Brain pericyte (primary cell): ENCODE measurements around the gene HEY2.
"Not testable (repeated sequence)": the region's sequence is repeated elsewhere in the genome, so short reads cannot be mapped to it uniquely, and the experiment has no call there.

Experiments
- DNase-seq: peaks from one replicate; pipeline ENCODE4 v3.0.0-alpha.2; 2012; ENCODE audit warnings: low read depth, low spot score

The HEY2 gene

DNA sequence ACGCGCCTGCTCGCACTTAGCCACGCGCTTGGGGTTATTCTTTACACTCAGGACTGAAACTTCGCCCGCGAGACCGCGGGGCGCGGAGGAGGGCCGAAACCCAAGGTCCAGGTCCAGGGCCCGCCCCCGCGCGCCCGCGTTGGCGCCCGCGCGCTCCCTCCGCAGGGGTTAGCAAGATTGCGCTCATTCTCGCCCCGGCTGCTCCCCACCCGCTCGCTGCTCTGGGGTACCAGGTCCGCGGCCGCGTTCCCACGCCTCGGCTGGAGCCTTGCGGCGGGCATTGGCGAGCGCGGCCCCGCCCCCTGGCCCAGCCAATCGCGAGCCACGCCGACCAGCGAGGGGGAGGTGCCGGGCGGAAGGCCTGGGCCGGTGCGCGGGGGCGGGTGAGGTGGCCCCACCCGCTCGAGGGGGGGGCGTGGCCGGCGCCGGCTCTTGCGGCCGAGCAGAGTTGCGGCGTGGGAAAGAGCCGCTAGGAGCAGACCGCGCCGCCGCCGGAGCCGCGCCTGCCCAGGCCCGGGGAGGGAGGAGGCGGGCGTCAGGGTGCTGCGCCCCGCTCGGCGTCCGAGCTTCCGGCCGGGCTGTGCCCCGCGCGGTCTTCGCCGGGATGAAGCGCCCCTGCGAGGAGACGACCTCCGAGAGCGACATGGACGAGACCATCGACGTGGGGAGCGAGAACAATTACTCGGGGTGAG is at the start of gene HEY2:
Gene HEY2 (plus strand): TSS at position 460 of the 692 bp plus-strand sequence. CDS start 145 bp downstream, at position 605.
- peak; percentile 78 for DNase-seq

DNA sequence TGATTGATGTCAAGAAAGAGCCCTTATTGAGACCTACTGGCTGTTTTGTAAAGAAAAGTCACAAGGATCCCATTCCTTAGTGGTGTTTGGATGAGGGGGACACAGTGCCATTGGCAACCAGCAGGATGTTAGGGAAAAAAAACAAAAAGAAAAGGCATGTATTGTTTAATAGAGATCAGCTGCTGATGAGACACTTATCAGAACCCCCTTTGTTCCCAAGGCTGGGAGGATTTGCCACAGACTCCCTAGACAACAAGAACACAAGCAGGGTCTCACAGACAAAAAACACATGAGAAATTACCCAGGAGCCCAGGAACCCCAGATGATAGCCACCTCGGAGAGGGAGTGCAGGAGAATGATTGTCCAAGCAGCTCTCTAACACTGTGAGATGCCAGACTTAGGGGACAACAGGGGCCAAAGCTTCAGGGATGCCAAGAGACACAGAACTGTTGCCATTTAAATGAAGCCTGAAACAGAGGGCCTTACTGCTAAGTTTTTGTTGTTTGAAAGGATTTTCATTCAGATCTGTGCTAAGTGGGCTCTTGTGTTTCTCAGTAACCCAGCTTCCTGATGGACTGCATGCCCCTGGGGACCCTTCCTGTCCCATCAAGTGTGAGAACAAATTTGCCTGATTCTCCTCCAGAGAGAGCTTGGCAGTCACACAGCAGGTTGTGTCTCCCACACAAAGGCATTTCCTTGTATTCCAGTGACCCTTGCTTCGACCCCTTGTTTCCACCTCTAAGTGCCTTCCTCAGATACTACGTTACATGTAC is 48.7 kb upstream of the HEY2 start:
- no peak for DNase-seq

DNA sequence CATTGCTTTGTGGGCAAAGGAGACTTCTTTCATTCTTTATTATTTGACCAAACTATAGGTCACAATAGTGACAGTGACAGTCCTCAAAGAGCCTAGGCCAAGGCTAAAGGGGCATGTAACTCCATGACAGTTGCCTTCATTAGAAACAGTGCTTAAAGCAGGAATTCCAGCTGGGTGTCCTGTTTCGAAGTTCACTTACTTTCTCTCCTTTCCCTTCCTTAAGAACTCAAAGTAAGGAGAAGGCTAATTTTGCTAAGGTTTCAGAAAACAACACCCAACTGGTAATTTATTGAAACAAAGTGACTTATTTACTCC is 48.1 kb upstream of the HEY2 start:
- no peak for DNase-seq

DNA sequence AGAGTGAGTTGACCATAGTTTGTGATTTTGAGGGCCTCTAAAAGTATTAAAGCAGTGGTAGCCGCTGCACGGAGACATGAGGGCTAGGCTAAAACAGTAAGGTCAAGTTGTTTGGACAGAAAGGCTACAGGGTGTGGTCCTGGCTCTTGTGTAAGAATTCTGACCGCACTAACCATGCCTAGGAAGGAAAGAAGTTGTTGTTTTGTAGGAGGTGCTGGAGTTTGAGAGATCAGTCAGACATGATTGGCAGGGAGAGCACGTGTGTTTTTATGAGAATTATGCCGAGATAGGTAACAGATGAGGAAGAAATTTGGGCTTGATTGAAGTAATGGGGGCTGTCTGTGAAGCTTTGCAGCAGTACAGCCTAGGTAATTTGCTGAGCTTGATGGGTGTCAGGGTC is 45.5 kb upstream of the HEY2 start:
- not testable (repeated sequence) for DNase-seq

DNA sequence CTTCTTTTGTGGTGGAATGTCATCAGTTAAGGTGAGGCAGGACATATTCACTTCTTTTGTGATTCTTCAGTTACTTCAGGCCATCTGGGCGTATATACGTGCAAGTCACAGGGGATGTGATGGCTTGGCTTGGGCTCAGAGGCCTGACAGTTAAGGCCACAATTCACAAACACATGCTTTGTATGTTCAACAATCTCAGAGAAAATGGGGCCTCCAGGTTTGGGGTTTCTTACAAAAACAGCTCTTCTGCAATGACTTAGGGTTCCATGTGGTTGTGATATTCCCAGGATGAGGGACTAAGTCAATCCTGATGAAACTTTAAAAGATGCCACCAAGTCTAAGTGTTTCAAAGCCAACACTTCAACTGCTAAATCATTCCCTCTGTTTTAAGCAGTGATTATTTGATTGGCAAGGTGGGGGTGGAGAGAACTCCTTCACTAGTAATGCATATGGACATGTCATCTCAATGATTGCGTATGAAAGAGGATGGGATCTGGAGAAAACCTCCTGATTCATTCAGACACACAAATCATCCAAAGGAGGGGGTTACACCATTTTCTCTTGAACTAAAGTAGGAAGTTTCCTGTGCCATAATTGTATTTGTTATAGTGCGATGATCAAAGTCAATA is 41.7 kb upstream of the HEY2 start:
- DNase-seq: no peak

DNA sequence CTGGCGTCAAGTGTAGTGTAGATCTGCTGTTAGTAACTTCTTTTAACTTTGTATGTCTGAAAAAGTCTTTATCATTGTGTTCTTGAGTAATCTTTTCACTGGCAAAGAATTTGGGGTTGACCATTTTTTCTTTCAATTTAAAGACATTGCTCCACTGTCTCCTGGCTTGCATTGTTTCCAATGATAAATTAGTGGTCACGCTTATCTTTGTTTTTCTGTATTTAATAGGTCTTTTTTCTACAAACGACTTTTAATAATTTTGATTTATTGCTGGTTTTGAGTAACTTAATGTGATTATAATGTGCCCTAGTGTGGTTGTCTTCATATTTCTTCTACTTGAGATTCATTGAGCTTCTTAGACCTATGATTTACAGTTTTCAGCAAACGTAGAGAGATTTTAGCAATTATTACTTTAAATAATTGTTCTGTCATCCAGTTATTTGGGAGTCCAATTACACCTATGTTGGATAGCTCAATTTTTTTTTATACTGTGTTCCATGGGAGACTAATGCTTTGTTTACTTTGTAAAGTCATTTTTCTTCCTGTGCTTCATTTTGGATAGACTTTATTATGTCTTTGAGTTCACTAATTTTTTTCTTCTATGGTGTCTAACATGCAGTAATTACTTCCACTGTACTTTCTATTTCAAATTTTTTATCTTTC is 38.3 kb upstream of the HEY2 start:
- no peak for DNase-seq

DNA sequence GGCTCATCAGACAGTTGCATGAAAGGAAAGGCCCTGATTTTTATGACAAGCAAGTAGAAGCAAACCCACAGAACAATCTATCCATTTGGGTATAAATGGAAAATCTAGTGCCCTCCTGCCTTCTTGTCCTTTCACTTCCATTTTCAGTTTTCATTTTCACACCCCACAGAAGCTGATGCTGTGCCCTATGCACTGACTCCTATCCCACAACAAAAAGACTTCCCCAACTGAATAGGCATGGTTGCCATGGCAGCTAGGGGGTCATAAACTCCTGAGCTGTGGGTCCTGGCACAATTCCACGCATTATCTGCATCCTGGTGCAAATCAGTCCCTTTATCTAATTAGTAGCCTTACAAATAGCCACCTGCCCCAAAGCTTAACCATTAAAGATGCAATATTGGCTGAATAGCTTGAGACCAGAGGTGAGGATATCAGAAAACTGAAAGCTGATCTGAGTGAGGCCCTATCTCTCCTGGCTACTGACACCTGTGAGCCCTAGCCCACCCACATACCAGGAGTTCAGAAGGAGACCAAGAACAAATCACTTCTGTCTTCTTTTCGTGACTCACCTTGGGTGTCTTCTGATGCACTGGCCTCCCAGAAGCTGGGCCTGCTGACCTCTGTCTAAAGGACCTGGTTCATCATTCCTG is 34.9 kb upstream of the HEY2 start:
- DNase-seq: no peak

DNA sequence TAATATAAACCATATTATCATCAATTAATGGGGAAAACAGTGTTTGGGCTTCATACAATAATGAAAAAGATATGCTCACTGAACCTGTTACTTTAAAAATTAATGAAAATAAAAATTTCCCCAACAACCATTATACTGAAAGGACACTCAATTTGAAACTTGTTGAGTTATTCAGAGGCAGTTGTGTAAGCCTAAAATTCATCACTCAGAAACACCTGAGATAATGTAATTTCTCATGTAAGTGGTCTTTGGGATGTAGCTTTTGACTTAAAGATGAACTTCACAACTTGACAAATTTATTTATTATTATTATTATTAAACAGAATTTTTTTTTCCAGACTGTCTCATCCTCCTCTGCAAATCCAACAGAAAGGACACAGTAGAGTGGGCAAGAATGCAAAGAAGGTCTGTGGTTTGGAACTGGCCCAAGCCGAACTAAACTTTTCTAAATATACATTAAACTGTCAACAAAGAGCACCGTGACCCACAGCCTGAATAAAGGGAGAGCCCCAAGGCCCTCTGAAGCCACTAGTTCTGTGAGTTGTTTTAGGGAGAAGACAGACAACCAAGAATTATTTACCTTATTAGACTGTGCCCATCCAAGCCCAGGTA is 32.2 kb upstream of the HEY2 start:
- no peak for DNase-seq

DNA sequence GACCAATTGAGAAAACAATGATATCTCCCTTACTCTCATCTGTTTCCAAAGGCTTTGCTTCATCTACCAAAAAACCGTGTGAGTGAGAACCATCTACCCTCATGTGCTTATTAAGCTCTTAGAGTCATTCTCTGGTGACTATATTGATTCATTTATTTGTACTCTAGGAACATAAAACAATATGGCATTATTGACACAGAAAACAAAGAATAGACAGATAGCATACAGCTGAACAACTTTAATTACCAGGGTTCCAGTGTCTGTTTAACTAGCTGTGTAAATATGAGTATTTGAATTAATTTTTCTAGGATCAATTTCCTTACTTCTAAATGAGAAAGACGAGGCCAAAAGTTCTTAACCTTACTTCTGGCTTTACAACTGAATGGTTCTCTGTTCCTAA is 31.3 kb upstream of the HEY2 start:
- DNase-seq: no peak

DNA sequence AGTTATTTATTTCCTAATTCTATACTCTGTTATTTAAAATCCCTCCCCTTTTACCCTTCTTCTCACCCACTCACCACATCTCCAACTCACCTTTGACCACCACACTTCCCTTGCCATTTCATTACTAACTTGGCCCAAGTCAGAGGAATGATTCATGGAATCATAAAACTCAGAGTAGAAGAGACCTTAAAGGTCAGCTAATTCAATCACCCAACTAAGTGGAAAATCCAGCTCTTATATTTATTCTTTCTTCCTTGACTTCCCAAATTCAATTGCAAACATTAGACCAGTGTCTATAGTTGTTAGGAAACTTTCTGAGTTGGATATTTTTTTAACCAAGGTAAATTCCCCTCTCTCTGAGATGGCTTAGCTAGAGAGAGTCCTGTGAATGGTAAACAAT is 26.5 kb upstream of the HEY2 start:
- no peak for DNase-seq

DNA sequence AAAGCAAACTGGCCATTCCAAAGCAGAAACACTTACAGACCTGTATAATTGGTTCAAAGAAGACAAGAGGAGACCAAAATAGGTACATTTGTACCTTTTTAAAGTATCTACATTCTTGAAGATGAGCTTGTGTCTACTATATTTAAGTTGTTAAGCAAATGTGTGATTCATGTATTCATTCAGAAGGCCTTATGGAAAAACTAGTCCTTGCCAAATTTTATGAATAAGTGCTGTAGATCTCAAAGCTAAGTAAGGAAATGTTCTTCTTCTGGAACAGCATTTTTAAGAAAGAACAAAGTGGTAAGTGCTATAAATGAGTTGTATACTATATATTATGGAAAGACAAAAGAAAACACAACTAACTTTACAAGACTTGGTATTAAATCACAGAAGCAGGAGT is 22.2 kb upstream of the HEY2 start:
- DNase-seq: no peak

DNA sequence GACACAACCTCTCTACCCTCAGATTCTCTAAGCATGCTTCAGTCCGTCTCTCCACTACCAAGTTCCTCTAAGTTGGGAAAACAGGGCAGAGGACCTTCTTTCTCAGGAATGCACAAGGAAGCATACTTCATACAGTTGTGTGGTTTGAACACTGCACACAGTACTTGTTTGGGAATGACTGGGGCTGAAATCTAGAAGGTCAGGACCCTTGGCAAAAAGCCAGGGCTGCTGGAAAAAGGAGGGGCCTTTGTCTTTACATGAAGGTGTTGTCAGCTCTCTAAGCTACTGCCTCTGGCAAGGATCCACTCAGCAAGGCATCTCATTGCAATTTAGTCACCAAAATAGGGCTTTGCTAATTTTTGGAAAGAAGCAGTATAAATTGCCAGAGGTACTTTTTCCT is 20.7 kb upstream of the HEY2 start:
- DNase-seq: no peak

DNA sequence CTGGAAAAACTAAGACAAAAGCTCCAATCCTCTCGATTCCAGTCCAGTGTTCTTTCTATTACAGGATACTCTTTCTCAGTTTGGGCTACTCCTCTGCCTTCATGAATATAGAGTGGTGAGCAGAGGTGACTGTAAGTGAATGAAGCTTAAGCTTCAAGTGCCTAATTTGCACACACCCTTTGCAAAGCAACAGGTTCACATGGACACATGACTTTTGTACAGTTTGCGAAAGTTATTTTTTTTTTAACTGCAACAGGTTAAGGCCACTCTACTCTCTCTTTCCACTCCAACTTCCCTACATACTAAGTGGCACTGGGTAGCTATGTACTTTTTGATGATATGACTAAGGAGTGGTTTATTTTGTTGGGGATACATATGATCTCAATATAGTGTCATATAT is 19.4 kb upstream of the HEY2 start:
- DNase-seq: no peak

DNA sequence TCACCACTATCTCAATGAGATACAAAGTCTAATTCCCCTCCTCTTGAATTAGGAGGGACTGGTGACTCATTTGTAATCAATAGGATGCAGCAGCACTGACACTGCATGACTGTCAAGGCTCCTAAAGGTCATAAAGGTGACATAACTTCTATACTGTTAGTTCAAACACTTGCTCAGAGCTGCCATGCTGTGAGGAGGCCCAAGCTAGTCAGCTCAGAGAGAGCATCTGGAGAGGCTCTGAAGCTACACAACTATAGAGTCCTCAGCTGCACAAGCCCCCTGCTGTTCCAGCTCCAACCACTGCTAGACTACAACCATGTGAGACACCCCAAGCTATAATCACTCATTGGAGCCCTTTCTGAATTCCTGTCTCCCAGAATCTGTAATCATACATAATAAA is 17.0 kb upstream of the HEY2 start:
- no peak for DNase-seq

DNA sequence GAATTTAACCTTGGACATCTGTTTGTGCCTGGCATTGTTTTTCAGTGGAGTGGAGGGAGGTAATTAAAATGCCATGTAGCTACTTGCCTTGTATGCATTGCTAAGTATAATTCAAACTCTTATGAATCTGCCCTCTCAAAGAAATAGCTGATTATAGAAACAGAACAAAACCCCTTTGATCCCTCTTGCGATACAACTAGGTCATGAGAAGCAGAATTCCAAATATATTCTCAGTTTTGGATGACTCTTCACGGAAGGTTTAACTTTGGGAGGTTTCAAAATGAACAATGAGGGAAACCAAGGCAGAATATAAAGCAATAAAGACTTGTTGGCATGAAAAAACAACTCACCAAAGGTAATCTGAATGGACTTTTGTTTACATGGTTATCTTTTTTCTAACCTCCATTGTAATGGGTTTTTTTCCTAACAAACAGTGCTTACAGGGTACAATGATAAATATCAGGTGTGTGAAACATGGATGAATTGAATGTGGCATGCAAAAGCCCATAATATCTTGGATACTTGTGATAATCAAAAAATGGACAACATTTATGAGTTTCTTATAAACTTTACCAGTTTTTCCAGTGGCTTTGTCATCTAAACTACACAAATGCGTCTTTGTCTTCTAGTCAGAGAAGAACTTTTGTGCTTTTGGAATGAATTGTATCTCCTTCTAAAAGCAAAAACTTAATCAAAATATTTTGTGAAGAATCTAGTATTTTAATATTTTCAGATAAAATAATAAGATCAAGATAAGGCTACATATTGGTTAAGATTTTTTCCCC is 15.7 kb upstream of the HEY2 start:
- DNase-seq: no peak

DNA sequence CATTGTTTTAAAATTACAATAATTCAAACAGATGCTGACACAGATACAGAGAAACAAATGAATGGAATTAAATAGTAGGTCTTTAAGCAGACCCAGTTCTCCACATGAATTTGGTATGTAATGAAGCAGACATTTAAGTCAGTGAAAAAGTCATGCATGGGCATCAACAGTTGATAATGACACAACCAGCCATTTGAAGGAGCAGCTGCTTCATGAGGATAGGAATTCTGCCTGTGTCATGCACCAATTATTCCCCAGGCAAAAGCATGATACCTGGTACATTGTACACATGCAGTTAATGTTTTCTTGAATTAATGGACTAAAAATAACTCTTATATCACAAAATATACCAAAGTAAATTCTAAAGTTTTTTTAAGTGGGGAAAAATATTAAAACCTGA is 11.2 kb upstream of the HEY2 start:
- DNase-seq: no peak

DNA sequence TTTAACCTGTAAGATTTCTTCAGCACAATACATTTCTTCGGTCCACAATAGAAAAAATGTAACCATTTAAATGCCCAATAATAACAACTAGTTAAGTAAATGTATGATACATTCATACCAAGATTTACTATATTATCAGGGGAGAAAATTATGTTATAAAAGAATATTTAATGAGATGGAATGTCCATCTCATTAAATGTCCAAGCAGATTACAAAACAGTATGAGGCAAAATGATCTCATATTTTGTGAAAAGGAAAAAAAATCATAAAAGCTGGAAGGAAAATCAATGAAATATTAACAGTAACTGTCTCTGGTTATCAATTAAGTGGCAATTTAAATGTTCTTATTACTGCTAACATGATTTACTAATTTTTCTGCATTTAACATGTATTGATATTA is 10.1 kb upstream of the HEY2 start:
- no peak for DNase-seq

DNA sequence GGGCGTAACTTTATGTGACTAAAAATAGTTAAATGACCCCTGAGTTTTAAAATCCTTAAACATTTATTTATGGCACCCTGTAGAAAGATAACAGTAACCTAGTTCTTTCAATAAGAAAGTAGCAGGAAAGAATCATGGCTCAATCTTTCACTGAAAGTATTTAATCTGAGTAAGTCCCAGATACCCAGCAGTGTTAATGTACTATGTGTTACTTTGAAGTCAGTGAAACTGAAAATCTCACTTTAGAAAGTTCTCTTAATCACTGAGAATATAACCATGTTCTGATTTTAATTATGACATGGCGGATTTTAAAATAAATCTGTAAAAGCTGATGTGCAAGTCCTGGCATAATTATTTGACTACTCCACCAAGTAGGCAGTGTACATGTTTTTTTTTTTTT is 8.1 kb upstream of the HEY2 start:
- no peak for DNase-seq

DNA sequence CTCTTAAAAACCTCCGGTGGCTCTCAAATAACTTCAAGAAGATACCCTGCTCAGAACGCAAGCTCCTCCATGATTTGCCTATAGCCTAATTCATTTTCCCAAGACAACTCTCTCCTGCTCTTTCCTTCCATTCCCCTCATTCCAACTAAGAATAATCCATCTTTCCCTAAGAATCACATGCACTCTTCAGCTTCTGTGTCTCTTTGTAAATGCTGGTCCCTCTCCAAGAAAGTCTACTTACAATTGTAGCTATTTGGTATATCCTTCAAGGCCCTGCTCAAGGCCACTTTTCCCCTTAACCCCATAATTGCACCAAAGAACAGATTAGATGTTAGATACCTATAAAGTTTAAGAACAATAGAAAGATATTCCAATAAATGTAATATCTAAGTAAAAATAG is 7.4 kb upstream of the HEY2 start:
- DNase-seq: no peak

DNA sequence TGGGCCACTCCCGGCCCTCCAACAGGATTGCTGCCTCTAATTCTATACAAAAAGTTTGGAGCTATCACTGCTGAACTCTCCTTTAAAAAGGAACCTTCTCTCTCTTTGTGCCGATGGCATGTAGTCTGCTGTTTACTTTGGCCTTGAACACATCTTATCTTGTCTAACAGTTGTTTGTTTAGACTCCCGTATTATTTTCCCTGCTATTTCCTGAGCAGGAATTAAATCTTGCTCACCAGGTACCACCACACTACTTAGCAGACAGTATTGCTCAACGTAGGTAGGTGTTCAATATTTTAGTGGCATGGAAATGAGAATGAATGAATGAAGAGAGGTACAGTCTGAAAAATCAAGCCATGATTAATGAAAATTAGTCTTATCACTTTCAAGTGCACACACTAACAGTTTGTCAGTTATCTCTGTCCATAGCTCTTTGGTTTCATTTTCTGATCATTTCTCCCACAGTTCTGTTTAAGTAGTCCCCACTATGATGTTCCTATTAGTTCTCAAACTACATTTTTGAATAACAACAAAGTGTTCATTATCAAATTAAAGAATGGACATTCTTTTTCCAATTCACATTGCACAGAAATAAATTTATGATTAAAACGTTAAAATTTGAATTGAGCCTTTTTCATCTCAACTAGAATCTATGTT is 6.8 kb upstream of the HEY2 start:
- no peak for DNase-seq
